GM23338 (cell line): ENCODE measurements around the gene WDR77. TPM values are rescaled to one million over a fixed set of nuclear protein-coding genes. Genes with fewer than 3 reads are reported as not detected.

Source experiments
- ATAC-seq: fragments of 200-7000 bp; cut with Tn5 transposase; 3 replicates; pipeline ENCODE4 v1.9.1; 2020
- DNase-seq: peaks from one replicate; pipeline ENCODE4 v3.0.0-alpha.2; 2015; ENCODE audit warnings: low spot score
- H2AFZ ChIP-seq: fragments of 200-600 bp; sonication (generic); 2 replicates; pipeline ENCODE4 v1.8.0; 2016; ENCODE audit warnings: antibody characterized with exemption, mild to moderate bottlenecking, moderate library complexity
- H3F3A ChIP-seq: fragments of 200-600 bp; sonication (generic); replicated peaks from 2 replicates; pipeline ENCODE4 v1.8.0; 2017; ENCODE audit warnings: antibody characterized with exemption, mixed run types, low read depth
- H3K27ac ChIP-seq: fragments of 200-600 bp; sonication (generic); 2 replicates; pipeline ENCODE4 v1.6.1; 2016; ENCODE audit warnings: low read depth
- H3K27me3 ChIP-seq: fragments of 200-600 bp; sonication (generic); 2 replicates; pipeline ENCODE4 v1.8.0; 2016; ENCODE audit warnings: mild to moderate bottlenecking, mixed run types, moderate library complexity; ENCODE audit not compliant: insufficient read depth
- H3K36me3 ChIP-seq: fragments of 200-600 bp; sonication (generic); 2 replicates; pipeline ENCODE4 v1.8.0; 2016; ENCODE audit warnings: mild to moderate bottlenecking; ENCODE audit not compliant: insufficient read depth
- H3K4me1 ChIP-seq: fragments of 200-600 bp; sonication (generic); 2 replicates; pipeline ENCODE4 v1.8.0; 2016; ENCODE audit warnings: mild to moderate bottlenecking, moderate library complexity; ENCODE audit not compliant: insufficient read depth
- H3K4me2 ChIP-seq: fragments of 200-600 bp; sonication (generic); 2 replicates; pipeline ENCODE4 v1.7.1; 2017; ENCODE audit warnings: mixed run types
- H3K4me3 ChIP-seq: fragments of 200-600 bp; sonication (generic); 2 replicates; pipeline ENCODE4 v1.6.1; 2016; ENCODE audit warnings: mixed run types
- H3K79me2 ChIP-seq: fragments of 200-600 bp; sonication (generic); replicated peaks from 2 replicates; pipeline ENCODE4 v1.8.0; 2017; ENCODE audit warnings: mild to moderate bottlenecking; ENCODE audit not compliant: insufficient read depth
- H3K9me2 ChIP-seq: fragments of 200-600 bp; sonication (generic); 2 replicates; pipeline ENCODE4 v1.8.0; 2017; ENCODE audit not compliant: insufficient read depth
- H4K20me1 ChIP-seq: fragments of 200-600 bp; sonication (generic); replicated peaks from 2 replicates; pipeline ENCODE4 v1.8.0; 2017; ENCODE audit warnings: mild to moderate bottlenecking; ENCODE audit not compliant: insufficient read depth
- H3K27ac Mint-ChIP-seq: 2 replicates; pipeline ENCODE4 v1.8.0; 2020; ENCODE audit warnings: inconsistent platforms, mild to moderate bottlenecking, moderate library complexity, mixed read lengths
- H3K27me3 Mint-ChIP-seq: 3 replicates; pipeline ENCODE4 v1.8.0; 2022; ENCODE audit warnings: low read depth, mild to moderate bottlenecking, moderate library complexity, mixed read lengths, inconsistent platforms; ENCODE audit not compliant: insufficient read depth, poor library complexity
- H3K36me3 Mint-ChIP-seq: 3 replicates; pipeline ENCODE4 v1.8.0; 2021; ENCODE audit warnings: low read depth, mild to moderate bottlenecking, inconsistent platforms, moderate library complexity, mixed read lengths
- H3K4me1 Mint-ChIP-seq: 3 replicates; pipeline ENCODE4 v1.8.0; 2020; ENCODE audit warnings: mild to moderate bottlenecking, inconsistent platforms, mixed read lengths
- H3K4me3 Mint-ChIP-seq: 3 replicates; pipeline ENCODE4 v1.8.0; 2021; ENCODE audit warnings: moderate library complexity, mild to moderate bottlenecking, inconsistent platforms, mixed read lengths
- H3K9me3 Mint-ChIP-seq: 3 replicates; pipeline ENCODE4 v1.8.0; 2020; ENCODE audit warnings: moderate library complexity, mild to moderate bottlenecking, inconsistent platforms, mixed read lengths
- EZH2 ChIP-seq: fragments of 200-600 bp; sonication (generic); IDR thresholded peaks from one replicate; pipeline ENCODE4 v1.8.0; 2017; ENCODE audit warnings: antibody characterized with exemption, mild to moderate bottlenecking, low read depth; ENCODE audit not compliant: unreplicated experiment
- EZH2phosphoT487 ChIP-seq: fragments of 200-600 bp; sonication (generic); IDR thresholded peaks from one replicate; pipeline ENCODE4 v1.8.1; 2018; ENCODE audit warnings: antibody characterized with exemption; ENCODE audit not compliant: unreplicated experiment
- NANOG ChIP-seq: IDR thresholded peaks from 2 replicates; pipeline ENCODE4 v1.6.1; 2016; ENCODE audit warnings: antibody characterized with exemption, borderline replicate concordance
- POLR2AphosphoS5 ChIP-seq: IDR thresholded peaks from 2 replicates; pipeline ENCODE4 v1.6.1; 2016; ENCODE audit warnings: antibody characterized with exemption, low read depth
- STAT1 ChIP-seq: IDR thresholded peaks from one replicate; pipeline ENCODE4 v1.6.1; 2016; ENCODE audit warnings: antibody characterized with exemption; ENCODE audit not compliant: unreplicated experiment
- ZNF114 ChIP-seq: fragments of 250-450 bp; sonication (Bioruptor Pico); IDR thresholded peaks from 2 replicates; pipeline ENCODE4 v1.5.0; 2020; ENCODE audit warnings: mild to moderate bottlenecking, moderate library complexity
- ZNF331 ChIP-seq: fragments of 250-450 bp; sonication (Bioruptor Pico); IDR thresholded peaks from 2 replicates; pipeline ENCODE4 v1.5.0; 2020; ENCODE audit warnings: low read depth, mild to moderate bottlenecking, moderate library complexity
- polyA plus RNA-seq: library from polyadenylated mRNA; unstranded; fragments of >200 nt; fragmentation: Nextera tagmentation; extraction: Ambion mirVana; gene quantifications from 2 replicates; pipeline ENCODE4 v1.2.1, GENCODE V29; 2016
- total RNA-seq: library from RNA; depleted of rRNA; stranded (reverse); fragments of >200 nt; shearing (Covaris generic); gene quantifications from 2 replicates; pipeline ENCODE4 v1.2.3, GENCODE V29; 2014
- TF ChIP-seq, protein P1 (sequence below): IDR thresholded peaks from one replicate; pipeline ENCODE4 v1.6.1; 2018; ENCODE audit warnings: antibody characterized with exemption; ENCODE audit not compliant: unreplicated experiment
- TF ChIP-seq, protein P2 (sequence below): IDR thresholded peaks from 2 replicates; pipeline ENCODE4 v1.6.1; 2016; ENCODE audit warnings: antibody characterized with exemption
- TF ChIP-seq, protein P3 (sequence below), 2 experiments: fragments of 200-600 bp in 1 of 2; sonication (generic) in 1 of 2; conservative IDR thresholded peaks; 2 replicates each; pipeline versions ENCODE4 v1.5.1 to v1.6.1; 2016 to 2017; ENCODE audit warnings: antibody characterized with exemption in 2 of 2, low read depth in 2 of 2, mild to moderate bottlenecking in 2 of 2, moderate library complexity in 1 of 2

WDR77 gene
- total and polyA plus RNA-seq, 2 experiments from 2014 or later = 85.9 to 111 TPM

DNA sequence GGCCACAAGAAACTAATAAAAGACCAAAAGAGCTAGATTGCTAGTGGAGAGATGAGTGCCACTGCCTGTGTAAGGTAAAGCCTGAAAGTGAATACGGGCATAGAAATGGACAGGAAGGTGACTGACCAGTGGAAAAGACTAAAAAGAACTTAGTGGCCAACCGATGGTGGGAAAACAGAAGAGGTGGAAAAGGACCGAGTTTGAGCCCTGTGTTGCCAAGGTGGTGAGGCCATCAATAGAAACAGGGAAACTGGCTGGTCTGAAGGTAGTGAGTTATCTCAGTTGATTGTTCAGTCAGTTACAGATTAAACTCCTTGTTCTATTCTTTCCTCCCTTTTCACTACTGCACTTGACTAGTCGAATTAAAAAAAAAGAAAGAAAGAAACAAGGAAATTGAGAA is 2.5 kb downstream of the WDR77 start (continued):
- TF ChIP-seq, protein P1, sequence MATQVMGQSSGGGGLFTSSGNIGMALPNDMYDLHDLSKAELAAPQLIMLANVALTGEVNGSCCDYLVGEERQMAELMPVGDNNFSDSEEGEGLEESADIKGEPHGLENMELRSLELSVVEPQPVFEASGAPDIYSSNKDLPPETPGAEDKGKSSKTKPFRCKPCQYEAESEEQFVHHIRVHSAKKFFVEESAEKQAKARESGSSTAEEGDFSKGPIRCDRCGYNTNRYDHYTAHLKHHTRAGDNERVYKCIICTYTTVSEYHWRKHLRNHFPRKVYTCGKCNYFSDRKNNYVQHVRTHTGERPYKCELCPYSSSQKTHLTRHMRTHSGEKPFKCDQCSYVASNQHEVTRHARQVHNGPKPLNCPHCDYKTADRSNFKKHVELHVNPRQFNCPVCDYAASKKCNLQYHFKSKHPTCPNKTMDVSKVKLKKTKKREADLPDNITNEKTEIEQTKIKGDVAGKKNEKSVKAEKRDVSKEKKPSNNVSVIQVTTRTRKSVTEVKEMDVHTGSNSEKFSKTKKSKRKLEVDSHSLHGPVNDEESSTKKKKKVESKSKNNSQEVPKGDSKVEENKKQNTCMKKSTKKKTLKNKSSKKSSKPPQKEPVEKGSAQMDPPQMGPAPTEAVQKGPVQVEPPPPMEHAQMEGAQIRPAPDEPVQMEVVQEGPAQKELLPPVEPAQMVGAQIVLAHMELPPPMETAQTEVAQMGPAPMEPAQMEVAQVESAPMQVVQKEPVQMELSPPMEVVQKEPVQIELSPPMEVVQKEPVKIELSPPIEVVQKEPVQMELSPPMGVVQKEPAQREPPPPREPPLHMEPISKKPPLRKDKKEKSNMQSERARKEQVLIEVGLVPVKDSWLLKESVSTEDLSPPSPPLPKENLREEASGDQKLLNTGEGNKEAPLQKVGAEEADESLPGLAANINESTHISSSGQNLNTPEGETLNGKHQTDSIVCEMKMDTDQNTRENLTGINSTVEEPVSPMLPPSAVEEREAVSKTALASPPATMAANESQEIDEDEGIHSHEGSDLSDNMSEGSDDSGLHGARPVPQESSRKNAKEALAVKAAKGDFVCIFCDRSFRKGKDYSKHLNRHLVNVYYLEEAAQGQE = no peak
- TF ChIP-seq, protein P2, sequence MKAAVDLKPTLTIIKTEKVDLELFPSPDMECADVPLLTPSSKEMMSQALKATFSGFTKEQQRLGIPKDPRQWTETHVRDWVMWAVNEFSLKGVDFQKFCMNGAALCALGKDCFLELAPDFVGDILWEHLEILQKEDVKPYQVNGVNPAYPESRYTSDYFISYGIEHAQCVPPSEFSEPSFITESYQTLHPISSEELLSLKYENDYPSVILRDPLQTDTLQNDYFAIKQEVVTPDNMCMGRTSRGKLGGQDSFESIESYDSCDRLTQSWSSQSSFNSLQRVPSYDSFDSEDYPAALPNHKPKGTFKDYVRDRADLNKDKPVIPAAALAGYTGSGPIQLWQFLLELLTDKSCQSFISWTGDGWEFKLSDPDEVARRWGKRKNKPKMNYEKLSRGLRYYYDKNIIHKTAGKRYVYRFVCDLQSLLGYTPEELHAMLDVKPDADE = no peak
- TF ChIP-seq EZH2phosphoT487 (no peak), EZH2 (no peak)
- TF ChIP-seq, protein P3, sequence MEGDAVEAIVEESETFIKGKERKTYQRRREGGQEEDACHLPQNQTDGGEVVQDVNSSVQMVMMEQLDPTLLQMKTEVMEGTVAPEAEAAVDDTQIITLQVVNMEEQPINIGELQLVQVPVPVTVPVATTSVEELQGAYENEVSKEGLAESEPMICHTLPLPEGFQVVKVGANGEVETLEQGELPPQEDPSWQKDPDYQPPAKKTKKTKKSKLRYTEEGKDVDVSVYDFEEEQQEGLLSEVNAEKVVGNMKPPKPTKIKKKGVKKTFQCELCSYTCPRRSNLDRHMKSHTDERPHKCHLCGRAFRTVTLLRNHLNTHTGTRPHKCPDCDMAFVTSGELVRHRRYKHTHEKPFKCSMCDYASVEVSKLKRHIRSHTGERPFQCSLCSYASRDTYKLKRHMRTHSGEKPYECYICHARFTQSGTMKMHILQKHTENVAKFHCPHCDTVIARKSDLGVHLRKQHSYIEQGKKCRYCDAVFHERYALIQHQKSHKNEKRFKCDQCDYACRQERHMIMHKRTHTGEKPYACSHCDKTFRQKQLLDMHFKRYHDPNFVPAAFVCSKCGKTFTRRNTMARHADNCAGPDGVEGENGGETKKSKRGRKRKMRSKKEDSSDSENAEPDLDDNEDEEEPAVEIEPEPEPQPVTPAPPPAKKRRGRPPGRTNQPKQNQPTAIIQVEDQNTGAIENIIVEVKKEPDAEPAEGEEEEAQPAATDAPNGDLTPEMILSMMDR (conservative IDR thresholded peaks at IDR 0.05; ENCODE audit: low read depth in 2 of 2) = no peak

DNA sequence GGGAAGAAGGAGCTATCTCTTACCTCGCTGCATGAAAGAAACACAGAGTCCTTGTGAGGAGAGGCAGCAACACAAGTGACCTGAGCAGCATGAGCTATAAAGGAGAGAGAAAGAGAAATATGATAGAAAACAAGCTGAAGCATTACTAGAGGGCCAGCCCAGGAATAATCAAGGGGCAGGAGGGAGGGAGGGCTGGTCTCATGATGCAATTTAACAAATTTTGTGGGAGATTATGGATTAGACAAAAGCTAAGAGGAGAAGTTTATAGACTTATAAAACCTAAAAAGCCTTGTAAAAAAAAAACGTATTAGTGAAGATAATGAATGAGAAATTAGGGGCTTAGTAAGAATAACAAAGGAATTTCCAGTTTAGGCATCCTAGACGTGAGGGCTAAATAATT is 5.0 kb downstream of the WDR77 start:
- no peak overlapping the region for H3K27ac Mint-ChIP-seq

More for the DNA sequence above, 5.0 kb downstream of the WDR77 start:
- Histone ChIP-seq H3K27me3 (no peaks in the 10 kb centered on the region), H3K4me2 (no peak overlapping the region), H2AFZ (no peak overlapping the region), H3K4me1 (no peaks in the 10 kb centered on the region; the same call in 1 of the 2 replicates), H3K27ac (no peak overlapping the region), H3K9me2 (no peaks in the 10 kb centered on the region), H3K36me3 (peaks cover 66% of the 10 kb centered on the region), H3K79me2 (peaks cover 43% of the 10 kb centered on the region), H3F3A (no peaks in the 10 kb centered on the region), H3K4me3 (no peak overlapping the region), H4K20me1 (peaks cover 46% of the 10 kb centered on the region)
- H3K27me3 Mint-ChIP-seq = peaks cover 5% of the 10 kb centered on the region
- DNase-seq (no peak), ATAC-seq (no peak)
- H3K36me3 Mint-ChIP-seq = peaks cover 80% of the 10 kb centered on the region
- TF ChIP-seq, protein P3 (conservative IDR thresholded peaks at IDR 0.05; ENCODE audit: low read depth in 2 of 2) = no peak
- TF ChIP-seq STAT1 = no peak
- TF ChIP-seq EZH2 = no peak
- TF ChIP-seq ZNF114 (CRISPR knock-in tag) = no peak
- no peak for TF ChIP-seq ZNF331 (CRISPR knock-in tag)
- no peak for TF ChIP-seq EZH2phosphoT487
- TF ChIP-seq, protein P1 = no peak
- no peak for TF ChIP-seq POLR2AphosphoS5
- TF ChIP-seq NANOG = no peak
- TF ChIP-seq, protein P2 = no peak
- H3K4me1 Mint-ChIP-seq = peaks cover 12% of the 10 kb centered on the region; the same call in 2 of the 3 replicates
- no peaks in the 10 kb centered on the region for H3K9me3 Mint-ChIP-seq
- H3K4me3 Mint-ChIP-seq = no peak overlapping the region
